ENCODE measurements around the gene NOSTRIN.

DNA sequence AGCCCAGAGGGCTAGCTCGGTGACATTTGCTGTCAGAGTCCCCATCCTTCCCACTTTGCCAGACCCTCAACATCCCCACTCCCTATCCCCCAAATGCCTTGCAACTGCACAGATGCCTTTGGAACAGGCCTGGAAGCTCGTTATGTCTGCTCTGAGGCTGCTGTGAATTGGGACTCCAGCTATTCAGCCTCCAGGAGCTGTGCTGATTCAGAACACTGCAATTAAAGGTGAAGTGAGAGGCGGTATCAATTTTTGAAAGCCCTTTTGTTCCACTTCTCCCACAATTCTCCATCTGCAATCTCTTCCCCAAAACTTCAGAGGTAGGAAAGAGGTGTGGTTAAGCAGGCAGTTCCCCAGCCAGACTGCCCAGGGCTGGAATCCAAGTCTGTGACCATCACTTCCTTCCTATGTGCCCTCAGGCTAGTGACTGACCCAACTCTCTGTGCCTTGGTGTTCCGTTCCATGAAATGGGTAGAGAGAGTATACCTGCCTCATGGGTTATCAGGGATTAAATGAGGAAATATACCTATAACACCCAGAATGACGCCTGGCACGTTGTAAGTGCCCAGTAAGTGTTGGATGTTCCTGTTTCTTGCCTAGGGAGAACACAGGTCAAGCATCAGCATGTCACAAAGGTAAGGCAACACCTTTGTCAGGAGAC lies 17.5 kb downstream of the NOSTRIN start:
- TF ChIP-seq POLR2A (IDR thresholded peaks at IDR 0.05; ENCODE audit: low read depth, low read length) (no peak), MAX (IDR thresholded peaks at IDR 0.05; ENCODE audit: insufficient read depth, insufficient read length) (no peak), POLR2AphosphoS5 (IDR thresholded peaks at IDR 0.05; ENCODE audit: insufficient read depth, low read depth, low read length) (no peak), MYC (IDR thresholded peaks at IDR 0.05; ENCODE audit: low read depth, low read length) (no peak), EZH2 (IDR thresholded peaks at IDR 0.05; ENCODE audit: borderline replicate concordance, low read depth, low read length, severe bottlenecking) (no peak)
- TF ChIP-seq, protein P1, sequence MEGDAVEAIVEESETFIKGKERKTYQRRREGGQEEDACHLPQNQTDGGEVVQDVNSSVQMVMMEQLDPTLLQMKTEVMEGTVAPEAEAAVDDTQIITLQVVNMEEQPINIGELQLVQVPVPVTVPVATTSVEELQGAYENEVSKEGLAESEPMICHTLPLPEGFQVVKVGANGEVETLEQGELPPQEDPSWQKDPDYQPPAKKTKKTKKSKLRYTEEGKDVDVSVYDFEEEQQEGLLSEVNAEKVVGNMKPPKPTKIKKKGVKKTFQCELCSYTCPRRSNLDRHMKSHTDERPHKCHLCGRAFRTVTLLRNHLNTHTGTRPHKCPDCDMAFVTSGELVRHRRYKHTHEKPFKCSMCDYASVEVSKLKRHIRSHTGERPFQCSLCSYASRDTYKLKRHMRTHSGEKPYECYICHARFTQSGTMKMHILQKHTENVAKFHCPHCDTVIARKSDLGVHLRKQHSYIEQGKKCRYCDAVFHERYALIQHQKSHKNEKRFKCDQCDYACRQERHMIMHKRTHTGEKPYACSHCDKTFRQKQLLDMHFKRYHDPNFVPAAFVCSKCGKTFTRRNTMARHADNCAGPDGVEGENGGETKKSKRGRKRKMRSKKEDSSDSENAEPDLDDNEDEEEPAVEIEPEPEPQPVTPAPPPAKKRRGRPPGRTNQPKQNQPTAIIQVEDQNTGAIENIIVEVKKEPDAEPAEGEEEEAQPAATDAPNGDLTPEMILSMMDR (IDR thresholded peaks at IDR 0.05; ENCODE audit: extremely low read depth in 1 of 2, insufficient read depth in 1 of 2, low read depth in 1 of 2, low read length in 2 of 2): no peak
